ENCODE results near the gene TBC1D9B.

DNA sequence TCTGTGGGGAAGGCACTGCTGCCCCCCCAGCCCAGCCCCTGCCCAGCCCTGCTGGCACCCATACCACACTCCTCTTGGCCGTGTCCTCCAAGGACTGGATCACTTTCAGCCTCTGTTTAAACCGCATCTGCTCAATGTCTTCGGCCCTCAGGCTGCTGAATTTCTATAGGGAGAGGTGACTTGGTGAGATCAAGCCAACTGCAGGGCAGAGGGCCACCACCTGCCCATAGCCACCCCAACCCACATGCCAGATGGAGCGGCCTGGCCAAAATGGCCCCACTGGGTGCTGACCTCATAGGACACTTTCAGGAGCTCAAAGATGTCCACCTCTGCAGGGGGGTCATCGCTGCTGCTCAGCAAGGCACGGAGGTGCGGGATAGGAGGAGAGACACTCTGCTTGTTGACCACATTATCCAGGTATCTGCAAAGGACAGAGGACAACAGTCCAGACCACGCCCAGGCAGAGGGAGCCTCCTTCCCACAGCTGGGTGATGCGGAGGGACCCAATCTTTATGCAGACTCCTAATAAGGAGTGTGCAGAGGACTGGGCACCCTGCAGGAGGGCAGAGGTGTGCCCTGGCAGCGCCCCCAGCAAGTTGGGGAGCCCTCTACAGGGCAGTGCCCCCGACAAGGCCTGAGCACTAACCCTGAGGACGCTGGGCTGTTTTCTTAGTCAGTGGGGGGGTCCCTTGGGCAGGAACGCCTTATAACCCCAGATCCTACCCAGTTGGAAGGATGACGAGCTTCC is 34.7 kb downstream of the TBC1D9B start:
- TF ChIP-seq, protein P1, sequence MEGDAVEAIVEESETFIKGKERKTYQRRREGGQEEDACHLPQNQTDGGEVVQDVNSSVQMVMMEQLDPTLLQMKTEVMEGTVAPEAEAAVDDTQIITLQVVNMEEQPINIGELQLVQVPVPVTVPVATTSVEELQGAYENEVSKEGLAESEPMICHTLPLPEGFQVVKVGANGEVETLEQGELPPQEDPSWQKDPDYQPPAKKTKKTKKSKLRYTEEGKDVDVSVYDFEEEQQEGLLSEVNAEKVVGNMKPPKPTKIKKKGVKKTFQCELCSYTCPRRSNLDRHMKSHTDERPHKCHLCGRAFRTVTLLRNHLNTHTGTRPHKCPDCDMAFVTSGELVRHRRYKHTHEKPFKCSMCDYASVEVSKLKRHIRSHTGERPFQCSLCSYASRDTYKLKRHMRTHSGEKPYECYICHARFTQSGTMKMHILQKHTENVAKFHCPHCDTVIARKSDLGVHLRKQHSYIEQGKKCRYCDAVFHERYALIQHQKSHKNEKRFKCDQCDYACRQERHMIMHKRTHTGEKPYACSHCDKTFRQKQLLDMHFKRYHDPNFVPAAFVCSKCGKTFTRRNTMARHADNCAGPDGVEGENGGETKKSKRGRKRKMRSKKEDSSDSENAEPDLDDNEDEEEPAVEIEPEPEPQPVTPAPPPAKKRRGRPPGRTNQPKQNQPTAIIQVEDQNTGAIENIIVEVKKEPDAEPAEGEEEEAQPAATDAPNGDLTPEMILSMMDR (IDR thresholded peaks at IDR 0.05) = no peak
- no peak for TF ChIP-seq ZFX (IDR thresholded peaks at IDR 0.05; ENCODE audit: borderline replicate concordance)

Data from 22Rv1 (cell line).